Measurements from ENCODE around the gene UBA52. TPM values are rescaled to one million over a fixed set of nuclear protein-coding genes. Genes with fewer than 3 reads are reported as not detected.
A peak's percentile ranks its signal among the peaks of the same experiment; 100 is the strongest.
"Not testable (repeated sequence)": the region's sequence is repeated elsewhere in the genome, so short reads cannot be mapped to it uniquely, and the experiment has no call there.

Gene UBA52
- total RNA-seq (ENCODE audit: insufficient read depth, low replicate concordance), result 513 TPM

DNA sequence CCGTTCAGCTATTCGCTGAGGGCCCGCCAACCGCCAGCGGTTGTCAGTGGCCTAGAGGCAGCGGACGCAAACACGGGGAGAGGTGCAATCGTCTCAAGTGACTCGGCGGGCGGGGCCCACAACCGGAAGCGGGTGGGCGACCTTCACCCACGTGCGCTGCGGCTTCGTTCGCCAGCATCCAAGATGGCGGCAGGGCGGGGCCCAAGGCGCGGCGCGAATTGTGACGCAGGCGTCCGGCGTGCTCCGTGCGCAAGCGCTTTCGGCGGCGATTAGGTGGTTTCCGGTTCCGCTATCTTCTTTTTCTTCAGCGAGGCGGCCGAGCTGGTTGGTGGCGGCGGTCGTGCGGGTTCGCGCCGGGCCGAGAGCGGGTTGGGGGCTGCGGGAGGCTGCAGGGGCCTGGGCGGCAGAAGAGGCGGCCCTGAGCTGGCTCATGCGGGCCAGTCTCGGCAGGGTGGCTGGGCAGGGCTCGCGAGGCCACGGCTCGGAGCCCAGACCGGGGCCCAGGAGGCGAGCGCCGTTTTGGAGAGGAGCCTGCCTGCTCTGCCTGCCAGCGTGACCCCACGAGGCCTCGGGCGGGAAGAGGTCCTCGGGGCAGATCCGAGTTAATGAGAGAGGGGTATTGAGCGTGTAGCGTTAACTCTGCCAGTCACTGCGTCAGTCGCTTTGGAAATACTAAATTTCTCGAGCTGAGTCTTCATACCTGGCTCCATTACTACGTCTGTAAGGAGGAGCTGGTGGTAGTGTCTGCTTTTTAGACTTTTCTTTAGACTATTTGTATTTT lies at the start of gene UBA52:
UBA52 (plus strand) TSS at position 294 of the 781 bp plus-strand sequence. CDS start 1,444 bp downstream, outside the sequence.
- peak; percentile 98 for DNase-seq (ENCODE audit: low spot score)

DNA sequence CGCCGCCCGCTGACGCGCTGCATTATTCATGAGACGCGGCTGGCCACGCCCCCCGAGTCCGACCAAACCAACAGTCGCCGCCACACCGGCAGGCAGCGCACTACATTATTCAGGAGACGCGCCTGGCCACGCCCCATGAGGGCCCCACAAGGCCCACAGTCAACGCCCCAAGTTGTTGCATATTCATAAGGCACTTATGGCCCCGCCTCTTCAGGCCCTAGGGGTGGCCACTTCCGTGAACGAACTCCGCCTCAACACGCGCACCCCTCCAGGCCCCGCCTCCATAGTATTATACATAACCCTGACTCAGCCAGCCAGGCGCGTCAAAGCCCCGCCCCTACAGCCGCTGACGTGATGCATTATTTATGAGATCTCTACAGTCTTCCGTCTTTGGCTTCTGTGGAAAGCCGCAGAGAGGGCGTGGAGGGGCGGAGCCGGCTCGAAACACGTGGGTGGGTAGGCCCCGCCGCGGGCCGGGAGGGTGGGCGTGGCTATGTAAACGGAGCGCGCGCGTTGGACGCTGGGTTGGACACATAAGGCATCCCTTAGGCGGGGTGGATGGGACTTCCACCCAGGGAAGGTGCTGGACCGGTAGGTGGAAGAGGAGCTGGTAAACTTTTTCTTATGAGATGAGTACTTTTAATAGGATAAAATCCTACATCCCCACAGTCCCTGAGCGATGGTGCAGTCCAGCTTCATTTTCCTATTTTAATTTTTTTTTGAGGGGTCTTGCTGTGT lies 49.4 kb upstream of the UBA52 start:
- DNase-seq (ENCODE audit: low spot score), result peak; percentile 100

DNA sequence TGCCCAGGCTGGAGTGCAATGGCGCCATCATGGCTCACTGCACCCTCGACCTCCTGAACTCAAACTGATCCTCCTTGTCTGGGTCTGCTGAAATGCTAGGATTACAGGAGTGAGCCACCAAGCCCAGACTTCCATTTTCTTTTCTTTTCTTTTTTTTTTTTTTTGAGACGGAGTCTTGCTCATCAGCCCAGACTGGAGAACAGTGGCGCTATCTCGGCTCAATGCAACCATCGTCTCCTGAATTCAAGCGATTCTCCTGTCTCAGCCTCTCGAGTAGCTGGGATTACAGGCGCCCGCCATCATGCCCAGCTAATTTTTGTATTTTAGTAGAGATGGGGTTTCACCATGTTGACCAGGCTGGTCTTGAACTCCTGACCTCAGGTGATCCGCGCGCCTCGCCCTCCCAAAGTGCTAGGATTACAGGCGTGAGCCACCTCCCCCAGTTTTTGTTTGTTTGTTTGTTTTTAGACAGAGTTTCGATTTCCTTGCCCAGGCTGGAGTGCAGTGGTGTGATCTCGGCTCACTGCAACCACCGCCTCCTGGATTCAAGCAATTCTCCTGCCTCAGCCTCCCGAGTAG lies 48.7 kb upstream of the UBA52 start:
- DNase-seq (ENCODE audit: low spot score), result not testable (repeated sequence)

DNA sequence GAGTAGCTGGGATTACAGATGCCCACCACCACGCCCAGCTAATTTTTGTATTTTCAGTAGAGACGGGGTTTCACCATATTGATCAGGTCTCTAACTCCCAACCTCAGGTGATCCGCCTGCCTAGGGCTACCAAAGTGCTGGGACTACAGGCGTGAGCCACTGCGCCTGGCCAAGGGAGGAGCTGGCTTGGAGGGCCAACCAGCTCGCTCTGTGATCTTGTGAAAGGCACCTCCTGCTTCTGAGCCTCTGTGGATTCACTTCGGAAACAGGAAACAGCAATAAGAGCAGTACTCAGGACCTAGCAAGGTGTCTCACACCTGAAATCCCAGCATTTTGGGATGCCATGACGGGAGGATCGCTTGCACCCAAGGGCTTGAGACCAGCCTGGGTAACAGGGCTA lies 47.8 kb upstream of the UBA52 start:
- DNase-seq (ENCODE audit: low spot score), result no peak

DNA sequence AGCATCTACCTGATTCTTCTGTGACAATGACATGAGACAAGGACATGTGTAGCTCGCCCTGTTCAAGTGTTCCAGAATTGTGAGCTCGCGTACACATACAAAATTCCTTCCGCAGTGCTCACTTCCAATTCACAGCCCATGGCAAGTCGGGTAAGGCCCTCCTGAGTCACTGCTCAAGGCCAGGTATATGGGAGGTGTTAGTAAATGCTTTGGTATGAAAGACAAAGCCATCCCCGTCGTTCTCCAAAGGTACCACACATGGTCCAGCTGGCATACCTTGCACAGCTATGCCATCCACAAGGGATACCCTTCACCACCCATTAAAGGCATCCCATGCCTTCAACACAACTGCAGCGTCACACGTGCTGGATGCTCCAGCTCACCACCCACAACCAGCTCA lies 45.3 kb upstream of the UBA52 start:
- DNase-seq (ENCODE audit: low spot score), result no peak

DNA sequence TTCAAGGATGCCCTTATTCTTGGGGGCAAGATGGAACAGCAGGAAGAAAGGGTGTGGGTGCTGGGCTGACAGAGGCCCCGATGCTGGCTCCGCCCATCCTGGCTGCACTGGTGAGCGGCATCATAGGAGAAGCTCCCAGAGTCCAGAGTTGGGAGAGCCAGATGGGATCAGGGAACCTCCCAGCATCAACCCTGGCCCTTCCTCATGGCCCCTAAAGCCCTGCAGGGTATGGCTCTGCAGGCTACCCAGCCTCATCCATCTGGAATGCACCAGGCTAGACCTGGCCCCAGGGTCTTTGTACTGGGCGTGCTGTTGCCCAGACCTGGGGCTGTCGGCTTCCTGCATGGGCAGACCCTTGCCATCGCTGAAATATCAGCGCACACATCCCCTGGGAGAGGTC lies 41.9 kb upstream of the UBA52 start:
- DNase-seq (ENCODE audit: low spot score), result no peak

DNA sequence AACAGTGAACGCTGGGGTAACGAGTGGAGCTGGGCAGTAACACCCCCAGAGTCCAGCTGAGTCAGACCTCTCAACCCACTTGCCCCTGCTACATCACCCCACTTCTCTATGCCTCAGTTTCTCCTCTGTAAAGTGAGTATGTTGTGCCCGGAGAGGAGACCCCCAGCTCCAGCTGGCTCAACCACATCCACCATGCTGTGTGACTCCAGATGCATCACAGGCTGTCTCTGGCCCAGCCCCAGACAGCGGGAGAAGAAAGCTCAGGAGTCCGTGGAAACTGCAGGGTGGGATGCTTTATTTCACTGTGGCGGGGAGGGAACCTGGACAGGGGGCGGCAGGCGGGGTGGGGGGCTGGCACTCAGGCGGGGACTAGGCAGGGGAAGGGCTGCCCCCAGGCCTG lies 40.2 kb upstream of the UBA52 start:
- no peak for DNase-seq (ENCODE audit: low spot score)

DNA sequence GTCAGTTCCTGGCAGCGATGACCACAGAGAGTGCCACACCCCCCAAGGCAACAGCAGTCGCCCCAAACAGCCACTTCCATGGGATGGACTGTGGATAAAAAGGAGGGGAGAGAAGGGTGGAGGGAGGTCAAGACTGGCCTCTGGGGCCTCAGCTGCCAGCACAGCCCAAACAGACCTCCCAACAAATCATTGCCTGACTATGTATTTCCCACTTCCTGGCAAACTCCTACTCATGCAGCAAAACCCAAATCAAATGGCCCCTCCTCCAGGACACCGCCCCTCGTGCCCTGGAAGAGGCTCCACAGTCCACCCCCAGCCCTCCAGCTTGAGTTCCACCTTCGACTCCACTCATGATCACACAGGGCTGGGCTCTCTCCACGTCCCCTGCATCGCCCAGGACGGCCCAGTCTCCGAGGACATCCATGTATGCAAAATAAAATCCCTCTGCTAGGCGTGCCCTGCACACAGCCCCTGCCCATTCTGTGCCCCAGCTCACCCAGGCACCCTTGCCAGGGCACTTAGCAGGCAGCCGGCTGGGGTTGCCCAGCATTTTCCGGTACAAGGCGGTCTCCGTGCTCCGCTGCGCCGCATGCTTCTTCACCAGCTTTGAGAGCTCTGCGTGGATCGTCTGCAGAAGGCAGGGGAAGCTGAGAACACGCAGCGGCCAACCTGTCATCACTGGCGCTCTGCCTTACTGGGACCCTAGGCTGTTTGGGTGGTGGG lies 39.3 kb upstream of the UBA52 start:
- DNase-seq (ENCODE audit: low spot score), result no peak

DNA sequence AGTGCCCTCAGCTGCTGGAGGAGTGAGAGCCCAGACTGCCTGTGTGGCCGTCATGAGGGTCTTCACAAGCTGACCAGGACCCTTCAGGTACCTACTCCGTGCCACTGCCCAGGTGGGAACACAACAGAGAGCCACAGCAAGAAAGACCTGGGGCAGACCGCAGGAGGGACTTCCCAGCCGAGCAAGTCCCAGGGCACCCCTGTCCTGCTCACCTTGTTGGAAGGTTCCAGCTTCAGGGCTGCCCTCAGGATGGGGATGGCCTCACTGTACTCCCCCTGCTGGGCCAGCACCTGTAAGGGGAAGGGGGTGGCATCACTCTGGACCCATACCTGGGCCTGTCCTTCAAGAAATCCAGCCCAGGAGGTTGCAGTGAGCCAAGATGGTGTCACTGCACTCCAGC lies 38.6 kb upstream of the UBA52 start:
- DNase-seq (ENCODE audit: low spot score), result no peak

DNA sequence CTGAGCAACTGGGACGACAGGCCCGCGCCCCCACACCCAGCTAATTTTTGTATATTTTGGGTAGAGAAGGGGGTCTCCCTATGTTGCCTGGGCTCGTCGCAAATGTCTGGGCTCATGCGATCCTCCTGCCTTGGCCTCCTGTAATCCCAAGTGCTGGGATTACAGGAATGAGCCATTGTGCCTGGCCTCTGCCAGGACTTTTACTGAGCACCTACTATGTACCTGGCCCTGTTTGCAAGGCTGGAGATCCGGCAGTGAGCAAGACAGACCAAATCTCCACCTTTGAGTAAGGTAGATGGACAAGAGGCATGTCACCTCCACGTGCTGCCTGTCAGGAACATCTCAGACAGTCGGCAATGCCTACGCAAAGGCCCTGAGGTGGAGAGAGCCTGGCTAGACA lies 35.2 kb upstream of the UBA52 start:
- DNase-seq (ENCODE audit: low spot score), result no peak

DNA sequence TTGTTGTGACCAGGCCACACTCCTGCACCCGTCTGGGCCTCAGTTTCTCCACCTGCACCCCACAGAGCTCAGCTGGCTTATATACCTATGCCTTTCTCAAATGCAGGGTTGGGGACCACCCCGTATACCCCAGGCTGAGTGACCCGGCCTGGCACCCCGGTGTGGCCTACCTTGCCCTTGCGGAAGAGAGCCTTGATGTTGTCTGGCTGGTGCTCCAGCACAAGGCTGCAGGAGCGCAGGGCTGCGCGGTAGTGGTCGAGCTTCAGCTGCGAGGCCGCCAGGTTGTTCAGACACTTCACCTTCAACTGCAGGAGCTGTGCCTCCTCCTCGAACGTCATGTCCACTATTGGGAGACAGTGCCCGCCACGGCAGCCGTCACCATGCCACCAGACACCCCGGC lies 34.2 kb upstream of the UBA52 start:
- no peak for DNase-seq (ENCODE audit: low spot score)

DNA sequence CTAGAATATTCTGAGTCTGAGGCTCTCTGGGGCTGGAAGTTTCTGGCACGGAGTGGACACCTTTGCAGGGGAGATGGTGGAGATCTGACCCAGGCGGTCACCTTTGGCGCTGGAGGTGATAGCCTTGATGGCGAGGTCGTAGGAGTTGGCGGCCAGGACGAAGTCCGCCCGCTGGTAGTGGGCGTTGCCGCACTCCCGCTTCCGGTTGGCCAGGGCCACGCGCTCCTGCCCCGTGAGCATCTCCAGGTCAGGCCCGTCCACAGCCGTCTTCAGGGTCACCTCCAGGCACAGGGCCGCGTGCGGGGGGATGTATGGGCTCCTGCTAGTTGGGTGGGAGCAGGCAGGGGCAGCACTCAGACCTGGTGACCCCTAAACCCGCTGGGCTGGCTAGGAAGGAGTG lies 33.5 kb upstream of the UBA52 start:
- no peak for DNase-seq (ENCODE audit: low spot score)

DNA sequence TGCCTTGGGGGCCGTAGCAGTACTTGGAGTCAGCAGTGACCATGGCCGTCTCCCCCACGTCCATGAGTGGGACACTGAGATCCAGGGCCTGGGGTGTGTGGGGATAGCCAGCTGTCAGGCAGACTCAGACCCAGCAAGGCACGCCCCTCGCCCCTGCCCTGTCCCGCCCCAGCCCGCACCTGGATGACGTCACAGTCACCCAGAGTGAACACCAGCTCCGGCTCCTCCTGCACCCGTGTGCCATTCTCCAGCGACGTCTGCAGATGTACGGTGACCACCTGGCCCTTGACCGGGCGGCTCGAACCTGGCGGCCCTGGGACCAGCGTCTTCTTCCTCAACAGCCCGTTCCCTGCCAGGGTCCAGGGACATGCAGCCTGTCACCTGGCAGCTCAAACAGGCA lies 32.3 kb upstream of the UBA52 start:
- no peak for DNase-seq (ENCODE audit: low spot score)

DNA sequence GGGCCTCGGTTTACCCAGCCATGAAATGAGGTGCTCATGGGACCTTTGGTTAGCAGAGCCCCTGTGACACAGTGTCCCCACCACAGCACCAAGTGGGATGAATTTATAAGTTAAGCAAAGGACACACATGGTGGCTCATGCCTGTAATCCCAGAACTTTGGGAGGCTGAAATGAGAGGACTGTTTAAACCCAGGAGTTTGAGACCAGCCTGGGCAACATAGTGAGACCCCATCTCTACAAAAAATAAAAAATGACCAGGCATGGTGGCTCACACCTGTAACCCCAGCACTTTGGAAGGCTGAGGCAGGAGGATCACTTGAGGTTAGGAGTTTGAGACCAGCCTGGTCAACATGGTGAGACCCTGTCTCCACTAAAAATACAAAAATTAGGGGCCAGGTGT lies 31.5 kb upstream of the UBA52 start:
- DNase-seq (ENCODE audit: low spot score), result not testable (repeated sequence)

DNA sequence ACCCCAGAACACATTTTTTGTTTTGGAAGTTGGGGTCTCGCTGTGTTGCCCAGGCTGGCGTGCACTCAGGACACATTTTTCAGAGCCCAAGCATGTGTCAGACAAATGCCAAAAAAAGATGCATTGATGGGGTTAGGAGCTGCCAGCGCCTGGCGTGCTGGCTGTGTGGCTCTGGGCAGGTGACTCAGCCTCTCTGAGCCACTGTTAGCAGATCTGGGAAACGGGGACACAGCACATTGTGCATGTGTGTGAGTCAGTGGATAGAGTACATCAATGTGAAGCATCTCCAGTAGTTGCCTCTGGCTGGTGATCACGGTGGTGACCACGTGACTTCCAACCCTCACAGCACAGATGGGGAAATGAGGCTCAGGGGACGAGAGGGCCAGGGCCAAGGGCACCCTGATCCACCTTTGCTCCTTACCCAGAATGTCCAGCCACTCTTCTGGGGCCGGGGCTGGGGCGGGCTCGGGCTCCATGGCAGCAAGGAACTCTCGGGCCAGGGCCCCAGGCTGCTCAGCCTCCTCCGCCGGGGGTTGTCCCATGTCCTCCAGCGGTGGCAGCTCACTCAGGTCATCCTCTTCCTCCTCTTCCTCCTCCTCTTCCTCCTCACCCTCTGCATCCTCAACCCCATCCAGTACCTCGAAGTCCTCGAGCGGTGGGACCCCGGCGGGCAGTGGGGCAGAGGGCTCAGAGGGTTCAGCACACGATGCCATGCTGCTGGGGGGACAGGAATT lies 30.2 kb upstream of the UBA52 start:
- no peak for DNase-seq (ENCODE audit: low spot score)

DNA sequence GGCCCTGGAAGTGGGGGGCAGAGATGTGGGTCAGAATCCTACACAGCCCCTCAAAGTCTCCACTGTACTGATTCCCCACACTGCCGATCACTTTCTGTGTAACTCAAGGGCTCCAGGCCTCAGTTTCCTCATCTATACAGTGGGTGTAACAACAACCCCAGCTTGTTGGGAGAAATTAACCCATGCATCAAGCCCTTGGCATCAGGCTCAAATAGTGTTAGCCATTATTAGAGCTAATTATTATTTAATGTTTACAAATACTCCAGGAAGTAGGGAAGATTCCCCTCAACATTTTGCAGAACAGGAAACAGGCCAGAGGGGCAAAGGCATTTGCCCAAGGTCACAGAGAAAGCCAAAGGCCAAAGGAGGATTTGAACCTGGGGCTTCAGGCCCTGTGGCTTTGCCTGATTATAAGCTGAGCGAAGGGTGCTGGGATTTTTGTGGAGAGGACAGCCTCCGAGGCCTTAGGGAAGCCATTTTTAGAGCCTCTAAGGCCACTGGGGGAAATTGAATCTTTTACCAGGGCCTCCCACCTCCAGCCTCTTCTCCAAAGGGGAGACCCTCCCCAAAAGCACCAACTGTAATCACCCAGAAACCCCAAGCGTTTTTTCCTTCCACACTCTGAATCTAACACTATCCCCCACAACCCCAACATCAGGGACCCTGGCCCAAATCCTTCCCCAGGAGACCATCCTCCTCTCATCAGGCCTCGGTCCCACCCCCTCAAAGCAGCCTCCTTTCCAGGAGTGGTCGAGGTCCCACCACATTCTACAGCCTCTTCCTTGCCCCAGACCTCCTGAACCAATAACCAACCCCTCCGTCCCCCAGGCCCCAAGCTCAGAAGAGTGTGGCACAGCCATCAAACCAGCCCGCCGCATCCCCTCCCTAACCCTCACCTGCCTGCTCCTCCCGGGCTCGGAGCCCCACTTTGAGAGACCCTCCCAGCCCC lies 29.4 kb upstream of the UBA52 start:
- no peak for DNase-seq (ENCODE audit: low spot score)

DNA sequence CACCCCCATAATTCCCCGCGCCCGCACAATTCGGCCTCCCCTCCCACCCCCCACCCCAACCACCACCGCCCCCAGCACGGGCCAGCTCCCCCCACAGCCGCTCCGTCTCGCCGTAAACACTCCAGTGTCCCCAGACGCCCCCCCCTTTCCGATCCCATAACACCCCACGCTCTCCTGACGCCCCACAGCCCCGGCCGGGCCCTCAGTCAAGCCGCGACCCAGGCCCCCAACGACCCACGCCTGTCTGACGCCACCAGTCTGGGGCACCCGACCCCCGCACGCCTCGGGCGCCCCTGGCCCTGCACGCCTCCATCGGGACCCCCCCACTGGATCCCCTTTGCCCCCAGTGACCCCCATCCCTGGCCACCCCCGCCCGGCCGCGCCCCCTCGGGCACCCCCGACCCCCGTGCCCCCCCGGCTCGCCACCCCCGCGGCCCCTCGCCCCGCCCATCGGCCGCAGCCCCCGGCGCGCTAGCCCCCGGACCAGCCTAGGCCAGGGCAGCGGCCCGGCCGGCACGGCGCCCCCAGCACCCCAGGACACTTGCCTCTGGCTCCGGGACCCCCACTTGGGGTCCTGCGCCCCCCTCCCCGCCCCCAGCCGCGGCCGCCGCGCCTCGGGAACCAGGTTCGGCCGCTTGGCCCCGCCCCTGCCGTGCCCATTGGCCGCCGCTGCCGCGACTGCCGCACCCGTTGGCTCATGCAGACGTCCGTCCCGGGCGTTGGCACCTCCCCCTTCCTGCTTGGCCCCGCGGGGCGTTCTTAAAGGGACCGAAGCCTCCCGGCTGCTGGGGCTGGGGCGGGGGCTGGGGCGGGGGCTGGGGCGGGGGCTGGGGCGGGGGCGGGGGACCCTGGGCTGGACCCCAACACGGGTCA lies 28.5 kb upstream of the UBA52 start, which contains the start of gene FKBP8:
FKBP8 (minus strand) TSS at position 633 of the 873 bp plus-strand sequence. CDS start 1,603 bp downstream, outside the sequence.
- DNase-seq (ENCODE audit: low spot score), result peak; percentile 92

DNA sequence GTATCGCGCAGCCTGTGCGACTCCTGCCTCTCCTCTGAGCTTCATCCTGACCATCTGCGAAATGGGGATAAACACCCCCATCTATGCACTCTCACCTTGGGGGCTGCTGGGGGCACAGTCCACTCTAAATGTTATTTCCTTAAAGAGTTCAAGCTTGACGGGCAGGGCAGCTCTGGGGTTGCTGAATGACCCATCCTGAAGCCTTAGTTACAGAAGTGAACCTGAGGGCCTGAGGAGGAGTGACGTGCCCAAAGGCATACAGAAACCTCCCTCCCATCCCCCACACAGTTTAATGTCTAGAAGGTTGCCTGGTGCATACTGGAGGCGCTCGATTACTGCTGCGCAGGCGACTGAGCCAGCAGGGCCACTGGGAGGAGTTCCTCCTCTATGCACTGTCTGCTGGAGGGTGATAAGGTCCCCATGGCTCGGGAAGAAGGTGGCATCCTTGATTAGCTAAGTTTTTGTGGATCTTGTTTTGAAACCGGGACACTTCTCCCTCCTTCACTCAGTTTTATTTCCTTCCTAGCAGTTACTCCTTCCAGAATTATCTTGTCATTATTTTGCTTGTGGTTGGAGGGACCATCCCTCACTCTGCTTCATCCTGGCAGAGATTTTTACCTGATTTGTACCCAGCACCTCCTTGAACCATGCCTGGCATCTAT lies 27.7 kb upstream of the UBA52 start:
- DNase-seq (ENCODE audit: low spot score), result peak; percentile 42

All from umbilical cord (tissue), 2 donors.